Activated CD8-positive, alpha-beta memory T cell treated with anti-CD3 and anti-CD28 coated beads for 4 hours (primary cell): Measurements from ENCODE around the gene CPE.
"Not testable (repeated sequence)": the region's sequence is repeated elsewhere in the genome, so short reads cannot be mapped to it uniquely, and the experiment has no call there.

Experiments
- DNase-seq, 2 donors: peaks; one replicate each; pipeline ENCODE4 v3.0.0-alpha.2; 2020; ENCODE audit warnings: low read depth in 2 of 2

Gene CPE

GRCh38 chr4:165403637-165404036 lies 24.8 kb downstream of the CPE start:
- no peak for DNase-seq

DNA sequence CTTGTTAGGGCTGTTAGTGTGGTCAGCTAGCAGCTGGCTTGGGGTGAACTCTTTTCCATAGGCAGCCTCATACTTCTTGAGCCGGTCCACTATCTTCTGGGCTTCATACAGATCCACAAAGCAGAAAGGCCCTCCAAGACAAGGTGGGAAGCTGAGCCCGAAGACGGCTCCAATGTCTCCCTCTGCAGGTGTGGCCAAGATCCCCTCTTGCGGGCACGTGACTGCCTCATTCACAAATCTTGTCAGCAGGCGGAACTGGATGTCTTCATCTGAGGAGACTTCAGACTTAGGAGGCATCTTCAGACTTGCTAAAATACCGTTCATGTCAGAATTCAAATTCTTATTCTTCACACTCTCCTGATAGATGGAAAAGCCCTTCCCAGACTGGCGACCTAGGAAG lies 25.3 kb downstream of the CPE start:
- DNase-seq, result no peak

DNA sequence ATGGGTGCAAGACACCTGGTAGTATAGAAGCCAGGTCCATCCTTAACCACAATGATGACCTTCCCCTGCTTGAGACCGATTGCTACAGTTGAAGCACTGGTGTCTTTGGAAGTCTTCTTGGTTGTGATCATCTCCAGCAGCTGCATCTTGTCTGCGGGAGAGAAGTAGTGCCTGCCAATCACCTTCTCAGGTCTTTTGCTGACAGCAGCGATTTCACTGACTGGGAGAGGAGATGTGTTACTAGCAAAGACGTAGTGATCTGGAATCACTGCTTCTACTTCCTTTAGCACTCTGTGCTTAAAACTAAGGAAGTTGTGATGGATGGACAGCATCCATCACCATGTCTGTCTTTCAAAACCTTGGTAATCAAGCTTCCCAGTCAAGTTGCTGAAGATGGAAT lies 25.9 kb downstream of the CPE start:
- no peak for DNase-seq

DNA sequence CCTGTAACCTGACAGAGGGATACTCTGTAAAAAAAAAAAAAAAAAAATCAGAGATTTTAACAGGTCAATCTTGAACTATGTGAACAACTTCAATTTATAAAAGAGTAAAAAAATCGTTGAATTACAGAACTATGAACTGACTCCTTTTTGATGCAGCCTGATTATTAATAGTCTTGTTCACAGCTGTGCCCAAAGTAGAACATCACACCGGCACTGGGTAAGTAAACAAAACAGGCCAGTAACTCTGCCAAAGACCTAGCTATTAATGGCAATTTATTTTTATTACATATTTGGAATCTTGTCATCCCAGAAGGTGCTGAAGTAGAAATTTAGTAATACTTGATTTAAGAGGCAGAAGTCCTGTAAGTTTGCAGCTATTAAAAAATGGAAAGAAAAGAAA lies 31.4 kb downstream of the CPE start:
- no peak for DNase-seq

- no peak for DNase-seq
Observed at GRCh38 chr4:165415910-165416309, 37.1 kb downstream of the CPE start.

DNA sequence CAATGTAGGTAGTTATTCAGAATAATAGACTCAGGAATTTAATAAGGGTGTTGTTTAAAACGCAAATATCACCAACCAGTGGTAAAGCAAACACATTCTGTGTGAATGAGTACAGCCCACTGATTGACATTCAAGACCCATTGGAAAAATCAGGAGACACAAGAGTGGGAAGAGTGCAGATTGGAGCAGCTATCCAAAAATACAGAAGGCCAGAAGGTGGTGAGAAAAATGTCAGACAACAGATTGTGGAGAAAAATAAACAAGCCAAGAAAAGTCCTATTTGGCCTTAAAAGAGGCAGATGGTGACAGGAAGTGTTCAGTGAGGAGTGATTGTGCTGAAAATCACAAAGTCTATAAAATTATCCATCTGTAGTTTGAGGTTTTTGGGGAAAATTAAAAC lies 39.3 kb downstream of the CPE start:
- no peak for DNase-seq

DNA sequence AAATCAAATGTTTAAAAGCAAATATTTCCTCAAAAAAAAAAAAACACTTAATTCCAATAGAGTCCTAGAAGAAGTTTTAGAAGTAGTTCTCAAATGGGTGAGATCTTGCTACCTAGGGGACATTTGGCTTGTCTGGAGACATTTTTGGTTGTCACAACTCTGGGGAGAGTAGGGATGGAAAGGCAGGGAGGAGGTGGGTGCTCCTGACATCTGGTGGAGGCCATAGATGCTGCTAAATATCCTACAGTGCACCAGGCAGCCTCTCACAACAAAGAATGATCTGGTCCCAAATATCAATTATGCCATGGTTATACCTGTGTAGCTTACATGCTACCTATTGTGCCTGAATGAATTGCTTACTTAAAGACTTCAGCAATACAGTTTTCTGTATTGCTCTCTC lies 46.8 kb downstream of the CPE start:
- DNase-seq, result no peak

DNA sequence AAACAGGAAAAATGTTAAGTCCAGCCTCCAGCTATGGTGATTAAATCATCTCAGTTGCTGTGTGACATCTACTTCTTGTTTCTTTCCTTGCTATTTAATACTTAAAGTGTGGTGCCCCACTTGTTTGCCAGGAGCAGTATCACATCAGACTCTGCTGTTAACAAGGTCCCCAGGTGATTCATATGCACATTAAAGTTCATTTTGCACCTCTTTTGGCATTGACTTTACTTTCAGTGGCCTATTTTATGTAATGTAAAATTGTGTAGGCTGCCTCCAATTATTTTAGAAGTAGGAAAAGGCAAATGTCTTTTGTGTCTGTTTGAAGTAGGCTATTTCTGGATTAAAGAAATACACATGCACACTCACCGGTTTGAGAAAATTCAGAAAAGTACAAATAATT lies 47.5 kb downstream of the CPE start:
- DNase-seq, result no peak

DNA sequence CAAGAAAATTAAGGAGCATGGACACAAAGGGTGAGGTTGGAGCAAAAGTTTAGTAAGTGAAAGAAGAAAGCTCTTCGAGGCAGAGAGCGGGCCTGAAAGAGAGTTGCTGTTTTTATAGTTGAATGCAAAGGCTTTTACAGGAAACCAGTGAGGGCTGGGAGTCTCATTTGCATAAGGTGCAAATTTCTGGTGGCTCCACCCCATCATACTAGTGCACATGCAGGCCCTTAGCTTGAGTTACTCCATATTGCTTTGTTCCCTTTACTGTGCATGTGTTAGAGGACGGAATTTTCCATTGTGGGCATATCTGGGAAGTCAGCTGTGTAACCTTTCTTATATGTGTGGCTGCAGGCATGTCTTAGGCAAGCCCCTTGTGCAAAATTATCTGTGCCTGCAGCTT lies 48.0 kb downstream of the CPE start:
- no peak for DNase-seq

DNA sequence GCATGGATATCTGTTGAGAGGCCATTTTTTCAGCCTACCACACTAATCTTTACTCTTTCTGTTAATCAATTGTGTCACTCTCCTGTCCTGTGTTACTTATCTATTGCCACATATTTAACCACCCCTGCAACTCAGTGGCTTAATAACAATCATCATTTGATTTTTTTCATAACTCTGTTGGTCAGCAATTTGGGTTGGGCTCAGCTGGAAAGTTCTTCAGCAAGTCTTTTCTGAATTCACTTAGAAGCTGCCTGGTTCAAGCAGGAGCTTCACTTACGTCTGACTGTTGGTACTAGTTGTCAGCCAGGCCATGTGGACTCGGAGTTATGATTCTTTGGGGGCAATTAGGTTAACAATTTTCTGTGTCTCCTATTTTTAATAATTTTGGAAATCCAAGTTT lies 50.1 kb downstream of the CPE start:
- no peak for DNase-seq

- no peak for DNase-seq
Observed at GRCh38 chr4:165433529-165433928, 54.7 kb downstream of the CPE start.

DNA sequence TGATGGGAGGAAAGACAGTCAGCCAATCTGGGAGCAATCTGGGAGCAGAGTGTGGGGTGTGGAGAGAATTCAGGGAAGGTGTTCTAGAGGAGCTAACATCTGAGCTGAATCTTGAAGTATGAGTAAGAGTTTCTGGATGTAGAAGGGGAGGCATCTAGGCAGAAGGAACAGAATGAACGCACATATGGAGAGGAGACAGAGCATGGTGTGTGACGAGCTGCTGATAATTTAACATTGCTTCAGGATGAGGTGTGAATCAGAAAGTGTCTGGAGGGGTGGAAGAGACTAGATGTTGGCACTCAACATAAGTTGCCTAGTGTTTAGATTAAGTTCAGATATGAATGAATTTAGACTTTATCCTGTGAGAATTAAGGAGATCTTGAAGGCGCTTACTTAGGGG lies 58.9 kb downstream of the CPE start:
- DNase-seq, result no peak

DNA sequence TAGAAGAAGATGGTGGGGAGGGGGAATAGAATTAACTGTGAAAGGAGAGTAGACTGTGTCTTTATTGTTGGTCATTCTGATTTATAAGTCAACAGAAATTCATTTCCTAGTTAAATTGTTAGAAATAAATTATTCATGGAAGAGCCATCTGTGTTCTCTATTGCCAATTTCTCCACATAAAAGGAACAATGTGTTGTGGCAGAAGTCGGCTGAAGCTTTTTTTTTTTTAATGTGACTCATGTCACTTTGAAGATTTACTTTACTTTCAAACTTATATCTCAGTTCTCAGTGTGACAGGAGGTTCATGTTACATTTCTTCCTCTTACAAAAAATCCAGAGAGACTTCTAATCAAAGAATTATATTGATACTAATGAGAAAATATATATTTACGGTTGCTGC lies 60.5 kb downstream of the CPE start:
- DNase-seq, result no peak

- no peak for DNase-seq
Observed at GRCh38 chr4:165439981-165440380, 61.2 kb downstream of the CPE start.

DNA sequence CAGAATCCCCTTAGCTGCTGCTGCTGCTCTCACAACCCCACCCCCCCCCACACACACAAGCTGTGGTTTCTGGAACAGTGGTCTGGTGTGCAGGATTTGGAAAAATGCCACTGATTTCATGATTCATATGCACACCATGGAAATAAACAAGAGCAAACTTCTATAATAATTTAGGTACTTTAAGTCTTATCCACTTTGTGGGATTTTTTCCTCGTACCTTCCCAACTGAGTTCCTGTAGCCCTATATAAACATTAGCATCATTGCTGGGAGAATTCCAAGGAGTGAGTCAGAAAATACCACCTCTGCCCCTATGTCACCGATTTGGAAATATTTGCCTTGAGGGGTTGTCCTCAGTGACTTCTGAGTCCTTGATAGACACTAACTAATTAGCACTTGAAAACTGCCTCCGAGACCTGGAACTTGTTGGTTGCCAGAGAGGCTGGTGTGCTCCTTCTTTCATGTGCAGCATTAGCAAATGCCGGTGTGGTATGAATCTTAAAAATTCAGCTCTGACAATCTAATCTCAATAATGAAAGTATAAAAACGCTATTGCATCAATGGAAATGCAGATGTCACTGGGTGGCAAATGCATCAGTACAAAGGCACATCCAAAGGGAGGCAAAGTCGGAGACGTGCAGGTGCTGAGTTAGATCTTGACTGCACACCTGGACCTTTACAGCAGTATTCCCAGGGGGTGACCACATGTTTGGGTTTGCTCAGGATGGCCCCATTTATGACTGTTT lies 61.8 kb downstream of the CPE start:
- DNase-seq, result no peak

DNA sequence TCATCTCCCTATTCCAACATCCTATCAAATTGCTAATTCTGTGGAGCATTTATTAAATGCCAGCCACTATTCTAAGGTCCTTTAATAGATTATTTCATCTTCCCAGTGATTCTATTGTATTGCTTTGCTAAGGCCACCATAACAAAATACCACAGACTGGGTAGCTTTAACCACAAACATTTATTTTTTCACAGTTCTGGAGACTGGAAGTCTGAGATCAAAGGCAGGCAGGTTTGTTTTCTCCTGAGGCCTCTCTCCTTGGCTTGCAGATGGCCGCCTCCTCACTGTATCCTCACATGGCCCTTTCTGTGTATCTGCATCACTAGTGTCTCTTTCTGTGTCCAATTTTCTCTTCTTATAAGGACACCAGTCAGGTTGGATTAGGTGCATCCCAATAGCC lies 64.5 kb downstream of the CPE start:
- no peak for DNase-seq

GRCh38 chr4:165448700-165449099 lies 69.9 kb downstream of the CPE start:
- DNase-seq, result no peak

- DNase-seq, result no peak
Observed at GRCh38 chr4:165449333-165449732, 70.5 kb downstream of the CPE start.

- no peak for DNase-seq
Observed at GRCh38 chr4:165450871-165451270, 72.1 kb downstream of the CPE start.

DNA sequence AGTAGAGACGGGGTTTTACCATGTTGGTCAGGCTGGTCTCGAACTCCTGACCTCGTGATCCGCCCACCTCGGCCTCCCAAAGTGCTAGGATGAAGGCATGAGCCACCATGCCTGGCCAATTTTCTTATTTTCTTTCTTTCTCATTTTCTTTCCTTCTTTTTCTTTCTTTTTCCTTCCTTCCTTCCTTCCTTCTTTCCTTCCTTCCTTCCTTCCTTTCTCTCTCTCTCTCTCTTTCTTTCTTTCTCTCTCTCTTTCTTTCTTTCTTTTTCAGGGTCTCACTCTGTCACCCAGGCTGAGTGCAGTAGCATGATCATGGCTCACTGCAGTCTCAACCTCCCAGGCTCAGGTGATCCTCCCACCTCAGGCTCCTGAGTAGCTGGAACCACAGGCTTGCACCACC lies 74.3 kb downstream of the CPE start:
- not testable (repeated sequence) for DNase-seq

- DNase-seq, result no peak
Observed at GRCh38 chr4:165454426-165454825, 75.6 kb downstream of the CPE start.

- no peak for DNase-seq
Observed at GRCh38 chr4:165457793-165458192, 79.0 kb downstream of the CPE start.

DNA sequence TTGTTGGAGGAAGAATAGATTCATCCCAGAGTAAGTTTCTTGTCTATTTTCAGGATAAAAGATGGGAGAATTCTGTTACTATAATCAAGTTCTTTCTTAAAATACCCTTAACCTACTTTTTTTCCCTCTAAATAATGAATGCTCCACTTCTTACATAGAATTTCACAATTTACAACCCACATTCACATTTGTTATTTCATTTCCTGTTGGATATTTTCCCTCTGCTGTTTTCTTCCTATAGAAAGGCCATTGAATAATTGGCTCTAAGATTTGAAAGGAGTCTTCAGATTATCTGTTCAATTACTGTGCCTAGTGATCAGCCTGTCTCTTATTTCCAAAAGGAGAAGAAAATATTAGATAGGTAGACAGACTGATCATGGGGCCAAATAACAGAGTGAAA lies 79.7 kb downstream of the CPE start:
- DNase-seq, result no peak

- DNase-seq, result no peak
Observed at GRCh38 chr4:165461159-165461821, 82.5 kb downstream of the CPE start.
